Occipital lobe (tissue), 2 donors: ENCODE data around the gene ANKRD29. TPM values are rescaled to one million over a fixed set of nuclear protein-coding genes. Genes with fewer than 3 reads are reported as not detected.
"Not testable (repeated sequence)": the region's sequence is repeated elsewhere in the genome, so short reads cannot be mapped to it uniquely, and the experiment has no call there.

Experiments used
- DNase-seq: peaks from one replicate; lab custom pipeline; 2025; lab: John Stamatoyannopoulos, UW
- total RNA-seq: library from RNA; depleted of rRNA; stranded (reverse); fragments of >200 nt; gene quantifications from one replicate; pipeline ENCODE4 v1.2.3, GENCODE V29; 2014

ANKRD29 gene
- total RNA-seq, 1 donor from 2014 or later: 1.2 TPM

DNA sequence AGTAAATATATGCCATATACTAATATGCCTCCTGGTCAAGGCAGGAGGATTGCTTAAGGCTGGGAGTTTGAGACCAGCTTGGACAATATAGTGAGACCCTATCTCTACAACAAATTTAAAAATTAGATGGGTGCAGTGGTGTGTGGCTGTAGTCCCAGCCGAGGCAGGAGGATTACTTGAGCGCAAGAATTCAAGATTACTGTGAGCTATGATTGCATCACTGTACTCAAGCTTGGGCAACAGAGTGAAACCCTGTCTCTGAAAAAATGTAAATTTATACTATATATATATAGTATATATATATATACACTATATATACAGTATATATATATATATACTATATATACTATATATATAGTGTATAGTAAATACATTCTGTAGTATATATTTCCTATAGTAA is 46.5 kb downstream of the ANKRD29 start:
- DNase-seq: no peak

GRCh38 chr18:23614891-23615290 is 47.8 kb downstream of the ANKRD29 start:
- DNase-seq: no peak

- DNase-seq: no peak
These were observed 48.3 kb downstream of the ANKRD29 start for GRCh38 chr18:23614413-23614812.

- DNase-seq: not testable (repeated sequence)
These were observed 49.6 kb downstream of the ANKRD29 start for GRCh38 chr18:23613091-23613475.

GRCh38 chr18:23612434-23613090 is 50.1 kb downstream of the ANKRD29 start:
- DNase-seq: no peak

DNA sequence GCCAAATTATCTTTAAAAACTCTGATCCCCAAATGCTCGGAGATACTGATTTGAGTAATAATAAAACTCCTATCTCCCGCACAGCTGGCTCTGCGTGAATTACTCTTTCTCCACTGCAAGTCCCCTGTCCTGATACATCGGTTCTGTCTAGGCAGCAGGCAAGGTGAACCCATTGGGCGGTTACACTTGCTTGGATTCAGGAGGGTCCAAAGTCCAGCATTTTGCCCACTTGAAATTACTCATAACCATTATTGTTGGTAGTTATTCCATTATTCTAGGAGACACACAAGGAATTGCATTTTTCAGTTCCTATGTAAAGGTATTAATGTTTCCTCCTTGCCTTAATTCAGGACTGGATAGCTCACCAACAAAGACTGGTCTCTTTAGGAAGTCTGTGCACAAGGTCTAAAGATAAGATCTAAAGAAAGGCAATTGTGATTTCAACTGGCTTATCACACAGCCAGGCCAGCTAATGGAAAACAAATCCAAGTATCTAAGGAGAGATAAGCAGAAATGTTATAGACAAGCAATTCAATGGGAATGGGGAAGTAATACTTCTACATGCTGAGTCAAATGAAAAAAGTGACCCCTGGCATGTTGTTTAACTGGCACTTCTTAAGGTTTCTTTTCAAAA is 53.2 kb downstream of the ANKRD29 start:
- no peak for DNase-seq

- DNase-seq: no peak
These were observed 54.5 kb downstream of the ANKRD29 start for GRCh38 chr18:23608211-23608610.

- no peak for DNase-seq
These were observed 56.8 kb downstream of the ANKRD29 start for GRCh38 chr18:23605941-23606340.

DNA sequence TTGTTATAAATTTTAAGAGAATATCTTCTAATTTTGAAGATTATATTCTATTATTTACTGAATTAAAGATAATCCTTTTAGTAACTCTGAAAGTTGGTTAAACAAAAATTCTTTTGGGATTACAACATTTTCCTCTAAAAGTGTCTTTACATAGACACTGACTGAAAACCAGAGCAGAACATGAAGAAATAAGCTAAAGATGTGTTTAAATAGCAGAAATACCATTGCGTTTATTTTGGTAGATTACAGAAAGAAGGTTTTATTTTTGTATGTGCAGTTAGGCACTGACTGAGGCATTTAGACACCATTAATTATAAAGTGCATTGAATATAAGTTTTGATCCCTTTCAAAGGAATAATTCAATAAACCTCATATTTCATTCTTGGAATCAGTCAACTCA is 62.9 kb downstream of the ANKRD29 start:
- DNase-seq: no peak

DNA sequence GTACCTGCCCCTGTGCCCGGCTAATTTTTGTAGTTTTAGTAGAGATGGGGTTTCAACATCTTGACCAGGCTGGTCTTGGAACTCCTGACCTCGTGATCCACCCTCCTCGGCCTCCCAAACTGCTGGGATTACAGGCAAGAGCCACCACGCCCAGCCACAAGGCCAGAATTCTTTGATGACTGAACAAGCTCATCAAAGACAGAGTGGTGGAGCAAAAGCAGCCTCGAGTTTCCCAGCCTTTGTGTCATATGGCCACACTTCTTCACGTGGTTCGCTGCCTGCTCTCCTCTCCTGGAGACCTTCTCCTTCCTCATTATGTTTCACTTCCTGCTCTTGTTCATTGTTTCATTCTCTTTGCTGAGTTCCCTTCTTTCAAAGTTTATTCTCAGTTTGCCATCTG is 66.5 kb downstream of the ANKRD29 start:
- no peak for DNase-seq

- no peak for DNase-seq
These were observed 67.1 kb downstream of the ANKRD29 start for GRCh38 chr18:23595591-23595990.

DNA sequence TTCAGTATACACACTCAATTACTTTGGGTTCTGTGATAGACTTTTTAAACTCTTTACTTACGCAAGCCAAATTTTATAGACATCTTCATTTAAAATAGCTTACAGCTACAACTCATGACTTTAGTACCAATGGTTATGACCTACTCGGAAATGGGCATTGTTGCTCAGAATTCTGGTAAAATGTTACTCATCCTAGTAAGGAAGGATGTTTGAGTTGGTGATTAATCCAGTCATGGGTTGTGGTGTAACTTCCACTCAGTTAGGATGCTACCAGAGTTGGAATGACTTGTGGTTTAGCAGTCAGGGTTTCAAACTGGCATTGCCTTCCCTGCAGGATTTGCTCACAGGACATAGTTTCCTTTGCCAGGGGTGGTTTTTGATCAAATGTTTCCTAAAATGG is 69.0 kb downstream of the ANKRD29 start:
- DNase-seq: no peak

GRCh38 chr18:23592911-23593310 is 69.8 kb downstream of the ANKRD29 start:
- no peak for DNase-seq

GRCh38 chr18:23591011-23591410 is 71.7 kb downstream of the ANKRD29 start:
- DNase-seq: no peak

DNA sequence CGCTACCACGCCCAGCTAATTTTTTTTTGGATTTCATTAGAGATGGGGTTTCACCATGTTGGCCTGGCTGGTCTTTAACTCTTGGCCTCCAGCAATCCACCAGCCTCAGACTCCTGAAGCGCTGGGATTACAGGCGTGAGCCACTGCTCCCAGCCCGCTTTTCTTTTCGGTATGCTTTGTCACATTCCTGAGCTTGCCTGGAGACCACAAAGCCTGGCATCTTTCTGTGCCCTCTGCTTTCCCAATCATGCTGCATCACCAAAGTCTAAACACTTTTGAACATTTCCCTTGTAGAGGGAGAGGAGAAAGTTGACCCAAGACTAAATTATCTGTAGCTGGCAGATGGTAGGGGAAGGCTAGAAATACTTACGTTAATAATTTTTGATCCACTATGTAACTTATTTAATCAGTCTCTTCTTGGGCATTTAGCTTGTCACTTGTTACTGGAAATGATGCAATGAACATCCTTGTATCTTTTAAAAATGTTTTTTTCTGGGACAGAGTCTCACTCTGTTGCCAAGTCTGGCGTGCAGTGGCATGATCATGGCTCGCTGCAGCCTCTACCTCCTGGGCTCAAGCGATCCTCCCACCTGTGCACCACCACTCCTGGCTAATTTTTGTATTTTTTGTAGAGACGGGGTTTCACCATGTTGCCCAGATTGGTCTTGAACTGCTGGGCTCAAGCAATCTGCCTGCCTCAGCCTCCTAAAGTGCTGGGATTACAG is 73.7 kb downstream of the ANKRD29 start:
- no peak for DNase-seq

- no peak for DNase-seq
These were observed 75.5 kb downstream of the ANKRD29 start for GRCh38 chr18:23587220-23587642.

GRCh38 chr18:23586249-23587196 is 76.2 kb downstream of the ANKRD29 start, which contains the start of gene NPC1:
Gene NPC1, minus strand, starts transcription at chr18:23586506. Its CDS starts 163 bp downstream, at chr18:23586343.
- DNase-seq: peak; percentile 88

- no peak for DNase-seq
These were observed 76.8 kb downstream of the ANKRD29 start for GRCh38 chr18:23585897-23586248.

- DNase-seq: no peak
These were observed 77.5 kb downstream of the ANKRD29 start for GRCh38 chr18:23585007-23585871.
